NCI-H2196 treated with DMSO at 0.1 percent for 48 hours (cell line): ENCODE measurements around the gene CILP2.

ENCODE experiments used
- DNase-seq: peaks from one replicate; lab custom pipeline; 2025; ENCODE audit not compliant: unreplicated experiment; lab: John Stamatoyannopoulos, UW

CILP2 gene

DNA sequence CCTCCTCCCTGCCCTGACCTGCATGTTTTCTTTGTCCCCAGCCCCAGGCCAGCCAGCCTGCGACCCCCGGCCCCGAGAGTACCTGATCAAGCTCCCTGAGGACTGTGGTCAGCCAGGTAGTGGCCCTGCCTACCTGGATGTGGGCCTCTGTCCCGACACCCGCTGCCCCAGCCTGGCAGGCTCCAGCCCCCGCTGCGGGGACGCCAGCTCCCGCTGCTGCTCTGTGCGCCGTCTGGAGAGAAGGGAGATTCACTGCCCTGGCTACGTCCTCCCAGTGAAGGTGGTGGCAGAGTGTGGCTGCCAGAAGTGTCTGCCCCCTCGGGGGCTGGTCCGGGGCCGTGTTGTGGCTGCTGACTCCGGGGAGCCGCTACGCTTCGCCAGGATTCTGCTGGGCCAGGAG, 5.6 kb downstream of the CILP2 start:
- no peak for DNase-seq

DNA sequence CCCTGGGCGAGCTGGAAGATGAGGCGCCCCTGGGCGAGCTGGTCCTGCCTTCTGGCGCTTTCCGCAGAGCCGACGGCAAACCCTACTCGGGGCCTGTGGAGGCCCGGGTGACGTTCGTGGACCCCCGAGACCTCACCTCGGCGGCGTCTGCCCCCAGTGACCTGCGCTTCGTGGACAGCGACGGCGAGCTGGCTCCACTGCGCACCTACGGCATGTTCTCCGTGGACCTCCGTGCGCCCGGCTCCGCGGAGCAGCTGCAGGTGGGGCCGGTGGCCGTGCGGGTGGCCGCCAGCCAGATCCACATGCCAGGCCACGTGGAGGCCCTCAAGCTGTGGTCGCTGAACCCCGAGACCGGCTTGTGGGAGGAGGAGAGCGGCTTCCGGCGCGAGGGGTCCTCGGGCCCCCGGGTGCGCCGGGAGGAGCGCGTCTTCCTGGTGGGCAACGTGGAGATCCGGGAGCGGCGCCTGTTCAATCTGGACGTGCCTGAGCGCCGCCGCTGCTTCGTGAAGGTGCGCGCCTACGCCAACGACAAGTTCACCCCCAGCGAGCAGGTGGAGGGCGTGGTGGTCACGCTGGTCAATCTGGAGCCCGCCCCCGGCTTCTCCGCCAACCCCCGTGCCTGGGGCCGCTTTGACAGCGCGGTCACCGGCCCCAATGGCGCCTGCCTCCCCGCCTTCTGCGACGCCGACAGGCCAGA, 6.3 kb downstream of the CILP2 start:
- DNase-seq, result no peak

DNA sequence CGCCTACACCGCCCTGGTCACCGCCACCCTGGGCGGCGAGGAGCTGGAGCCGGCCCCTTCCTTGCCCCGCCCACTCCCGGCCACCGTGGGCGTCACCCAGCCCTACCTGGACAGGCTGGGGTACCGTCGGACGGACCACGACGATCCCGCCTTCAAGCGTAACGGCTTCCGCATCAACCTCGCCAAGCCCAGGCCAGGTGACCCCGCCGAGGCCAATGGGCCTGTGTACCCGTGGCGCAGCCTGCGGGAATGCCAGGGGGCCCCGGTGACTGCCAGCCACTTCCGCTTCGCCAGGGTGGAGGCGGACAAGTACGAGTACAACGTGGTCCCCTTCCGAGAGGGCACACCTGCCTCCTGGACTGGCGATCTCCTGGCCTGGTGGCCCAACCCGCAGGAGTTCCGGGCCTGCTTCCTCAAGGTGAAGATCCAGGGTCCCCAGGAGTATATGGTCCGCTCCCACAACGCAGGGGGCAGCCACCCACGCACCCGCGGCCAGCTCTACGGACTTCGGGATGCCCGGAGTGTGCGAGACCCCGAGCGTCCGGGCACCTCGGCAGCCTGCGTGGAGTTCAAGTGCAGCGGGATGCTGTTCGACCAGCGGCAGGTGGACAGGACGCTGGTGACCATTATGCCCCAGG, 7.0 kb downstream of the CILP2 start:
- DNase-seq, result no peak

DNA sequence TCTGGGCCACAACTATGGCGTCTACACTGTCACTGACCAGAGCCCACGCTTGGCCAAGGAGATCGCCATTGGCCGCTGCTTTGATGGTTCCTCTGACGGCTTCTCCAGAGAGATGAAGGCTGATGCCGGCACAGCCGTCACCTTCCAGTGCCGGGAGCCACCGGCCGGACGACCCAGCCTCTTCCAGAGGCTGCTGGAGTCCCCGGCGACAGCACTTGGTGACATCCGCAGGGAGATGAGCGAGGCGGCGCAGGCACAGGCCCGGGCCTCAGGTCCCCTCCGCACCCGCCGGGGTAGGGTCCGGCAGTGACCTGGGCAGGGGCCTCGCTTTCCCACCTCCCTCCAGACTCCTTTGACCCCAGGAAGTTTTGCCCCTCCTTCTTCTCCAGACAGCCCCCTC, 7.6 kb downstream of the CILP2 start:
- no peak for DNase-seq

DNA sequence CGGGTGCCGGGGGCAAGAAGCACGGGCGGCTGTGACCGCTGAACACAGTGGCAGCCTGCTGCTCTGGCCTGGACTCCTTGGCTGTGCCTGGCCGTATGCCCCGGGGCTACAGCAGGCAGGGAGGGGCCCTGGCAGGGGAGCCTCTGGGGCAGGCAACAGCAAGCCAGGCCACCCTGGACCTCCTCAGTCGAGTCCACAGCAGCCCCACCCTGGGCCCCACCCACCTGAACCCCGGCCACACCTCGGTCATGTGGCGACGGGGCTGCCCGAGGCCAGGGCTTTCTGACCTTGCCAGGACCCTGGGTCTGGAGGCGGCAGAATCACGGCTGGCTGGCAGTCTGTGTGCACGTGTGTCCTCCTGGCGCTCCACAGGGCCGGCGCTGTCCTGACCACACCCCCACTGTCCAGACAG, 8.7 kb downstream of the CILP2 start:
- DNase-seq, result no peak

DNA sequence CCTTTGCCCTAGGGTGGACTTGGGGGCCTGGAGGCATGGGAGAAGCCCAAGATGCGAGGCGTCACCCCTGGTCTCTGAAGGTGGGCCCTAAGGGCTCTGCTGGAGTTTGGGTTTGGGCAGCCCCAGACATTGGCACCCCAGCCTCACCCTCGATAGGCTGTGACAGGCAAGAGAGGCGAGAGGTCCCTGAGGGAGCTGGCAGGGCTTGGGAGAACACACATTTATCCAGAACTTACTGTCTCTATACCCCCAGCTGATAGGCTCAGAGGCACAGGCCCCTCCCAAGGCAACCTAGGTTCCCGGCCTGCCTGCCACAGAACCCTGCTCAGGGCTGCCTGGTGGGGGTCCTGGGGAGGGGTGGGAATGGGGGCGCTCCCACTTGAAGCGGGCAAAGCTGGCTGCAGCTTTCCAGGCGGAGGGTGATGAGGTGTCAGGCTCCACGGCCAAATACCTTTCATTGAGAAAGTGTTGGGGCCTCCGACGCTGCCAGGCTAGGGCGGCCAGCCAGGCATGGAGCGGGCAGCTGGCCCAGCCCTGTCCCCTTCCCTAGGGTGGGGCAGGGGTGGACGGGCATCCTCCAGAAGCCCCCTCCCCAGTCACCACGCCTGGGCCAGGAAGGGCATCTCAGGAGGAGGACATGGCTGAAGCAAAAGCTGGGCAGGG, 9.7 kb downstream of the CILP2 start:
- DNase-seq, result no peak

DNA sequence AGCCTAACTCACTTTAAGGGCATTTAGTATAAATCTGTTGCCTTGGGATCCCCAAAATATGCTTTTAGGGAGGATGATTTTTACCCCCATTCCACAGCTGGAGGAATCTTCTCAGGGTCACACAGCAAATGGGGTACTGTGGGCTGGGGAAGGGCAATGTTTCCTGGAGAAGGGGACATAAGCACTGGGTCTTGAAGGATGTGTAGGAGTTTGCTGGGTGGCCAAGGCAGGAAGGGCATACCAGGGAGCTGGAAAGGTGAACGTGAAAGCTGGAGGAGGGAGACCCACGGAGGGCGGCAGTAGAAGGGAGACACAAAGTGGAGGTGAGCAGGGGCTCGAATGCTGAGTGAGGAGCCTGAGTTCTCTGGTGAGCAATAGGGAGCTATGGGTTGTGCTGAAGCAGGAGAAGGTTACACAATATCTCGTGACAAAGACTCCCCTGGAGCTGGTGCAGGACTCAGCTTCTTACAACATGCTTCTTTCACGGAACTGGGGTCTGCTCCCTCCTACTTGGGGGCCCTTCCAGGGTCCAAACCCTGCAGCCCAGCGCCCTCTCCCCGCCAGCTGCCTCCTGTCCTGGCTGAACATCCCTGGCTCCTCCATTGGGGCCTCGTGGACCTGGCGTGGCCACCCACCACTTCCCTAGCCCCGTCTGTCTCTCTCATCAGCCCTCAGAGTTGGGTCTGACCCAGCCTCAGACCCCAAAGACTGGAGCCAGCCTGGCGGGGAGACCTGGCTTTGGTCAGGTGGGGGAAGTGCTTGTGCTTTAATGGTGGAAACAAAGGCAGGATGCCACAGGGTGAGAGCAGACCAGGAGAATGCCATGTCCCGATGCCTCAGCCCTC, 11.1 kb downstream of the CILP2 start:
- no peak for DNase-seq

DNA sequence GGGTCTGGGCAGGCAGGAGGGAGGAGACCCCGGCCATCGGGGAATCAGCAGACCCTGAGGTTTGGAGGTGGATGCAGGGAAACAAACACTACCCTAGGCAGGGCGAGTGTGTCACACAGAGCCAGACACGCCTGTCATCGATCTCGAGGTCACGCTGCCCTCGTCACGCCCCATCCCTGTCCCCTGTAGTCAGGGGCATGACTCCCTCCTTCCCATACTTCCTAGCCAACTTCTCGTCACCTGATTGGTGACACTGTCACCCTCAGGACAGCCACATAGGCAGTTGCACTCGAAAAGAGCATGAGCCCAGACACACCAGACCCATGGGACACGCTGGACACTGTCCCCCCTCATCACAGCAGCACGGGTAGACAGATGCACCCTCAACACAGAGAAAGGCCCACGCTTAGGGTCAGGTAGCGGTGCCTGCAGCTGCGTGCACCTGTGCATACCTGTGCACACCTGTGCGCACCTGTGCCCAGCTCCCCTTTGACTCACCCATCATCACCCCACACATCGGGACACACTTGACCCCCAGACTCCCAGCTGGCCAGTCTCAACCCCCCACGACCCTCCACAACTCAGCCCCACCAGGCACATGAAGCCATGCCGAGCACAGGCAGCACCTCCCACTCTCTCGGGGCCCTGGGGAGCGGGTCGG, 11.9 kb downstream of the CILP2 start:
- DNase-seq, result no peak

DNA sequence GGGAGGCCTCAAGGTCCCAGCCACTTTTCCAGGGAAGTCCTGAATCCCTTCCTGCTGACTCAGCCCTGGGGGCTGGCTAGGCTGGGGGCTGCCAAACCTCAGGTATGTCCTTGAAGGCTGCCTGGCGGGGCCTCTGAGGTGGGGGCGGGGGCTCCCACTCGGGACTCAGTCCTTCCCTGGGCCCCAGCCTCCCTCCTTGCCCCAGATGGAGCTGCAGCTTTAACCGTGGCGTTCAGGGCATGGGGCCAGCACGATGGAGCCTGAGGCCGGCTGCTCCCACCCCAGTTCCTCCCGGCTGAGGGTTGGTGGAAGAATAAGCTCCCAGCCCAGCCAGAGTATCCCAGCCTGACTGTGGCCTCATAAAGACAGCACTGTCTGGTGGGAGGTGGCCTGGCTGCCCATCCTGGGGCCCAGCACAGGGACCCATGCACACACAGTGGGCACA, 12.4 kb downstream of the CILP2 start:
- no peak for DNase-seq

DNA sequence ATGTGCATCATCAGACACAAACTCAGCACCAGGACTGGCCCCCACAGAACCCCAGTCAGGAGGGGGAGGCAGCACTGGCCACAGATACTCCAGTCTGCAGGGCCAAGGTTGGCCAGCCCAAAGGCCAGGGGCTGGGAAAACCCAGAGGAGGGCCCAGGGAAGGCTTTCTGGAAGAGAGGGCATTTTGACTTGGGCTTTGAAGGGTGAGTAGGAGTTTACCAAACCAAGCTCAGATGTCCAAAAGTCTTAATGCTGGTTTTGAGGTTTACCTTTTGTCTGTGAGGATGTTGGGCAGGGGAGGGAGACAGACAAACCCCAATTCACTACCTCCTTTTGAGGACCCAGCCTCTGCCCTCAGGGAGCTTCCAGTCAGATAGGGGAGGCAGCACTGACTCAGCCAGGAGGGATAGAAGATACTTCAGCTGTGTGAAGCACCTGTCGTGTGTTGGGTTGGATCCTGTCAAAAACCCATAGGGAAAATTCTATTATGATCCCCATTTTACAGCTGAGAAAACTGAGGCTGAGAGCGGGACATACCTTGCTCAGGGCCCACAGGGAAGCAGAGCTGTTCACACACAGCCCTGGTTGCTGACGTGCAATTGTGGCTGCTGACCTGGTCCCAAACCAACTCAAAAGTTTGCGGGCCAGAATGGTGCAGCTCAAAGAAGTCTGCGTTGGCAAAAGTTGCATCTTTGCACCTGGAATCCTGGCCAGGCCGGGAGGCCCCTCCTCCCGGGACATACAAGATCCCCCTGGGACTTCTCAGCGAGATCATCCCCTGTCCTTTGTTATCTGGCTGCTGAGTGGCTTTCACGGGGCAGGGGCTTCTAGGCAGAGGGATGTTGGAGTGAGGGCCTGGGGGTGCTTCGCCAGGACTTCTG, 13.1 kb downstream of the CILP2 start:
- no peak for DNase-seq

DNA sequence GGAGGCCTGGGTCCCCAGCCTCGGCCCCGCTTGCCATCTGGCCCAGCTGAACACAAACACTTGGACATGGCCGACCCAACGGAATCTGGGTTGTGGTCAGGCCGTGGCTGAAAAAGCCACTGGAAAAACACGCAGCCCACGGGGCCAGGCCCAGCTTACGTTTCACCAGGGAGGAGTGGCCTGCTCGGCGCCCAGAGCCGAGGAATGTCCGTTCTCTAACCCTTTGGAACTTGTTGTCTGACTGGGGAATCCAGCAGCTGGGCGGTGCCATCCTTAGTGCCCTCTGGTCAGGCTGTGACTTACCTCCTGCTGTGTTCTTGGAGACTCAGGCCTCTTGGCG, 13.8 kb downstream of the CILP2 start:
- no peak for DNase-seq

DNA sequence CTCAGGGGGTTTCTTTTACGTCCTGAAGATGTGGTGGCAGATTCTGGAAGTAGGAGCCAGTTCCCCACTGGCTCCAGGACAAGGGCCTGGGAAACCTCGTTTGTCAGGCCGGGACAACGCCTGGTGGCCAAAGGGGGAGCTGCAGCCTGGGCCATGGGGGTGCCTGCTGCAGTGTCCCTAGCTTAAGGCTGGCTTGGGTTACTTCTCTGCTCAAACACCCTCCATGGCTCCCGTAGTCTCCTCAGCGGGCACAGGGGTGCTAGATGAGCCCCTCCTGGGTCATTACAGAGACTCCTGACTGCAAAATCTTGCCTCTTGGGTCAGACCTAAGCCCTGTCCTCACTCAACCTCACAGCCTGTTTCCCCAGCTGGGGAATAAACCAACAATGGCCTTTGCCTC, 14.7 kb downstream of the CILP2 start:
- no peak for DNase-seq

DNA sequence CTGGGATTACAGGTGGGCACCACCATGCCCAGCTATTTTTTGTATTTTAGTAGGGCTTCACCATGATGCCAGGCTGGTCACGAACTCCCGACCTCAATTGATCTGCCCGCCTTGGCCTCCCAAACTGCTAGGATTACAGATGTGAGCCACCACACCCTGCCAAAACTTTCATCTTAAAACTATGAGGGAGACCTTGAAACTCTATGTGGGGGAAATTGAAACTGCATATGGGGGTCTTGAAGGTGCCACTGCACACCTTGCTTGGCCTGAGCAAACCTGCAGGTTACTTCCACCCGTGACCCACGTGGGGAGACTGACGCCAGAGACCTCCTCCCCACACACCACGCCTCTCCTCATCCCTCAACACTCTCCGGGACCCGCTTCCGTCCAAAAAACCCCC, 15.6 kb downstream of the CILP2 start:
- DNase-seq, result no peak

DNA sequence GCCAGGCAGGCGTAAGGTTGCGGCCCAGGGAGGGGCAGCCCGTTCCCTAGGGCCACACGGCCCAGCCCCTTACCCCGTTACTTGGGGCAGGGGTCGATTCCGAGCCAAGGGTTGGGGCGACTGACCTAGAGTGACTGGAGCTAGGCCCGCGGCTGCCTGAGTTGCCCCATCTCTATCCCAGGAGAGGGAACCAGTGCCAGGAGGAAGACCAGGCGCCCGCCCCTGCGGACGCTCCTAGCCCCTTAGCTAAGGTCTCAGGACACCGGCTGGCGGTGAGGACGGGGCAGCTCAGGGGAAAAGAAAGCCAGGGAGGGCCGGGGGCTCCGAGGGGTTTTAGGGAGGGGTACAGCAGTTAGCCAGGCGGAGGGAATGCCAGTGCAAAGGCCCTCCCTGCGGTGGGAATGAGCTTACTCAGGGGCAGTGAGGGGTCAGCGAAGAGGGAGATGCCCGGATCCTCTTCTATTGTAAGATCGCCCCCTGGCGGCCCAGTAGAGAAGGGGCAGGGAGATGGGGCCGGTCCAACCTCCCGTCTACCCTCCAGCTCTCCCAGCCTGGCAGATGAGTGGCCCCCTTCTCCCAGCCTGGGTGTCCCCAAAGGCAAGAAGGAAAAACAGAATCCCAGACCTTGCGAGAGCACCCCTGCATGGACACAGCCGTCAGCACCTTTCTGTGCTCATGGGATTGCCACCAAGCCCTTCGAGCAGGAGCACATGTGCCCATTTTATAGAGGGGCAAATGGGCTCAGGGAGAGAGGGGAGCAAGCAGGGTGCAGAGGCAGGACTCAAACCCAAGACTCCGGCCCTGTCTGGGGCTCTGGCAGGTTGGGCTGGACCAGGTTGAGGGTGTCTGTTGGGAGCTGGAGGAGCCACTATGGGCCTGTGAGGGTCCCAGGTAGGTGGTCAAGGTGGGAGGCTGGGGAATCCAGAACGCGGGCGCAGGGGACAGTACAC, 16.3 kb downstream of the CILP2 start:
- DNase-seq, result no peak

DNA sequence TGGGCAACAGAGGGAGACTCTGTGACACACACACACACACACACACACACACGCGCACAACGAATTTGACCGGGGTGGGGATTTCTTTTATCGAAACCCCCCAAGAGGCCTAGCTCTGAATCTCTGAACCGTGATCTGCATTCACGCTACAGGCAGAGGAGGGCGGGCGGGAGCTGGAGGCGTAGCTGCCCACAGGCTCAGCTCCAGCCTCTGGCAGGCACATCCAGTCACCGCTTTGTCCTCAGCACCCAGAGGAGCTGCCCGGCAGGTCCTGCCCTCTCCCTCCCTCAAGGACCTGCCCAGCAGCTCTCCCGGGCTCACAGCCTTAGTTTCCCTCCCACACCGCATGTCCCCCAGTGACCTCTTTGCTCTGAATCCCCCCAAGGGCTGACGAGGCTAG, 20.0 kb downstream of the CILP2 start:
- no peak for DNase-seq

DNA sequence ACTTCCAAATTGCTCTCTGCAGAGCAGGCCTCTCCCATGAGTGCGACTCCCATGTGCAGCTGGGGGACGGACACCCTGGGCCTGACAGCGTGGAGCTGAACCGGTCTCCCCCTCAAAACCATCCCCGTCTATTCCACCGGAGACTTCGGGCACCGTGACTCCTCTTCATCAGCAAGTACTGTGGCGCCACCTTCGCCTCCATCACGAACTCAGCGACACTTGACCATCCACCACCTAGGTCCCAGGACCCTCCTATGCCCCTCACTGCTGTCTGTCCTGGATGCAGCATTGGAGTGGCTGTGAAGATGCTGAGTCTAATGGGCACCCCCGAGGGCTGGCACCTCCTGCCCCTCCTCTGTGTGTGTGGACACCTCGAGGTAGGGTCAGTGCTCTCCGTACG, 20.6 kb downstream of the CILP2 start:
- DNase-seq, result no peak

DNA sequence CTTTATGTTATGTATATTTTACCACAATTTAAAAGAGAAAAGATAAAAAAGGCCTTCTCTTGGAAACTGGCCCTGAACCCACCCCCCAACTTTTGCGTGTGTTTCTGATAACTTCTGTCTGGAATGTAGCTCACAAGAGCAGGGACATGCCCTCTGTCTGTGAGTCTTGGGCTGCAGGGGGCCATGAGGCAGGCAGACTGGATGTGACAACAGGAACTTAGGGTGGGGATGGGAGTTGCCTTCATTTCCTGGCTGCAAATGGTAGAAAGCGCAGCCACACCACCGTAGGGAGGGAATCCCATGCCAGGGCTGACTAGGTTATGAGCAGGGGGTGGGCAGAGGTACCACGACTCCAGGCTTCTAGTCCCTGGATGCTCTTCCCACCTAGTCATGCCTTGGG, 21.9 kb downstream of the CILP2 start:
- no peak for DNase-seq

DNA sequence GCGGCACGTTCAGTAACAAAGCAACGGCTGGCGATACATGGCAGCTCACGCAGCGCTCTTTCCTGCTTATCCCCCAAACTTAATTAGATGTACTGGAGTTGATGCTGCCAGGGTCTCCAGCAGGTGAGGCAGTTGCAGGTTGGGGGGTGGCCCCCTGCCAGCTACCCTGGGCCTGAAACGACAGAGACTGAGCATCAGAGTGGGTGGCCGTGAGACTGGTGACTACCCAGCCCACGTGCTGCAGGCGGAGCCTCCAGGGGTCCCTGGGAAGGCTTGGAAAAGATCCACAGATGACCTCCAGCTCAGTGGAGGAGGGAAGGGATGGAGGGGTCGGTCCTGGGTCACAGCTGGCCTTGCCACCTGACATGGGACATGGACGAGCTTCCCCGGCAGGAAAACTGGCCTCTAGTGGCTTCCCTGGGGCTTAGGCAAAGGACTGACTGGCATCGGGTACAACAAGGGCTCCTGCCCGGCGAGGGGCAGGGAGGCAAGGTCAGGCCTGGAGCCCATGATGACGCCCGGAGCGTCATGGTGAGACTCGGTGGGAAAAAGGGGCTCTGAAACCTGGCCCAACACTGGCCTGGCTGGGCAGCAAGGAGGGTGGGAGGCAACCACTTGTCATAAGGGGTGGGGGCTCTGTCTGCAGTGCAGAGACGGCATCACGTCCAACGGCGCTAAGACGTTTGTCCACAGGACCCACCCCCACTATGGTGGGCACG, 24.0 kb downstream of the CILP2 start:
- DNase-seq, result no peak
